GM12801 (cell line): Measurements from ENCODE around the gene LIN28A.

Experiments used
- TF ChIP-seq, protein P1 (sequence below): IDR thresholded peaks from one replicate; pipeline ENCODE4 v1.5.1; 2011; ENCODE audit warnings: control low read depth; ENCODE audit not compliant: insufficient read length; ENCODE audit errors: extremely low read depth

LIN28A gene

DNA sequence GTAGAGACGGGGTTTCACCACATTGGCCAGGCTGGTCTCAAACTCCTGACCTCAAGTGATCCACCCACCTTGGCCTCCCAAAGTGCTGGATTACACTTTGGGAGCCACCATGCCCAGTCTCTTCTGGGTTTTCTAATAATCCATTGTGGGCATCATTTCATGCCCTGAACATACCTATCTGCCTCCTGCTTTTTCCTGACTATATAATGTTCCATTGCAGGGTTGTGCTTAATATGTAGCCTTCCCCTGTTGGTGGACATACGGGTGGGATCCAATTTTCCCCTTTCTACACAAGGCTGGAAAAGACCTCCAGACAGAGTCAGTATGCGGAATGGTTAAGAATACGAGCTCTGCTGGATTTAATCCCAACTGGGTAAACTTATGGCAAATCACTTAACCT, 34.6 kb upstream of the LIN28A start:
- TF ChIP-seq, protein P1, sequence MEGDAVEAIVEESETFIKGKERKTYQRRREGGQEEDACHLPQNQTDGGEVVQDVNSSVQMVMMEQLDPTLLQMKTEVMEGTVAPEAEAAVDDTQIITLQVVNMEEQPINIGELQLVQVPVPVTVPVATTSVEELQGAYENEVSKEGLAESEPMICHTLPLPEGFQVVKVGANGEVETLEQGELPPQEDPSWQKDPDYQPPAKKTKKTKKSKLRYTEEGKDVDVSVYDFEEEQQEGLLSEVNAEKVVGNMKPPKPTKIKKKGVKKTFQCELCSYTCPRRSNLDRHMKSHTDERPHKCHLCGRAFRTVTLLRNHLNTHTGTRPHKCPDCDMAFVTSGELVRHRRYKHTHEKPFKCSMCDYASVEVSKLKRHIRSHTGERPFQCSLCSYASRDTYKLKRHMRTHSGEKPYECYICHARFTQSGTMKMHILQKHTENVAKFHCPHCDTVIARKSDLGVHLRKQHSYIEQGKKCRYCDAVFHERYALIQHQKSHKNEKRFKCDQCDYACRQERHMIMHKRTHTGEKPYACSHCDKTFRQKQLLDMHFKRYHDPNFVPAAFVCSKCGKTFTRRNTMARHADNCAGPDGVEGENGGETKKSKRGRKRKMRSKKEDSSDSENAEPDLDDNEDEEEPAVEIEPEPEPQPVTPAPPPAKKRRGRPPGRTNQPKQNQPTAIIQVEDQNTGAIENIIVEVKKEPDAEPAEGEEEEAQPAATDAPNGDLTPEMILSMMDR = no peak

GRCh38 chr1:26378088-26378878, 32.3 kb upstream of the LIN28A start:
- TF ChIP-seq, protein P1 = no peak

DNA sequence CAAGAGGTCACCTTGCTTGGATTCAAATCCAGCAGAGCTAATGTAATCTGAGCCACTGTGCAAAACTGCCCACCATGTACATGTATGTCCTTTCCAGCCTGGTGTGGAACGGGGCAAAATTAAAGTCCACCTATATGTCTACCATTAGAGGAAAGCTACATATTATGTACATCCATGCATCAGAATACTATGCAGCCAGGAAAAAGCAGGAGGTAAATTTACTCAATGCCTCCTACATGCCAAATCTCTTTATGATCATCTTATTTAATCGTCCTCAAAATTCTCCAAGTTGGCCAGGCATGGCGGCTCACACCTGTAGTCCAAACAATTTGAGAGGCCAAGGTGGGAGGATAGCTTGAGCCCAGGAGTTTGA, 31.8 kb upstream of the LIN28A start:
- TF ChIP-seq, protein P1 = no peak

- TF ChIP-seq, protein P1 = no peak
These were observed 26.5 kb upstream of the LIN28A start for GRCh38 chr1:26384076-26384475.

GRCh38 chr1:26387447-26387846, 23.2 kb upstream of the LIN28A start:
- TF ChIP-seq, protein P1 = no peak

- TF ChIP-seq, protein P1 = no peak
These were observed 21.7 kb upstream of the LIN28A start for GRCh38 chr1:26388791-26389445.

DNA sequence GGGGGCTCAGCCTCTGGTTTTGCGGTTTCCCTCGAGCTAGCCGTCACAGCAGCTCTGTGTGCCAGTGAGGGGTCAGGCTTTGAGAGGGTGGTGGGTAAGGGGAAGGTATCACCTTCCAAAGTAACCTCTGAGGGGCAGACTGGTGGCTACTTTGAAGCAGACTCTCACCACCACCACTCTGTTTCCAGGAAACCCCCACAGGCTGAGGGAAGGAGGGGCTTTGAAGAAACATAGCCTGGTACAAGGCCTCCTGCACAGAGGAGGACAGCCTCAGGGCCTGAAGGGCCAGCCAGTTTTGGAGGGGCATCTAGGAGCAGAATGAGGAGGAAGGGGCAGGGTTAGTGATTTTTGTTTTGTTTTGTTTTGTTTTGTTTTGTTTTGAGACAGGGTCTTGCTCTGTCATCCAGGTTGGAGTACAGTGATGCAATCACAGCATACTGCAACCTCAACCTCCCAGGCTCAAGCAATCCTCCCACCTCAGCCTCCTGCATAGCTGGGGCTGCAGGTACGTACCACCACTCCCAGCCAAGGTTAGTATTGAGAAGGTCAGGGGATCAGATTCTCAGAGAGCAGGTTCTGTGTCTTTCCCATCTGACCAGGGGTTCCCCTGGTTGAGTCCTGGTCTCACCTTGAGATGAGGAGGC, 20.9 kb upstream of the LIN28A start:
- TF ChIP-seq, protein P1 = no peak
